Coronary artery (tissue), 2 donors: ENCODE results near the gene OR7A5.
"Not testable (repeated sequence)": the region's sequence is repeated elsewhere in the genome, so short reads cannot be mapped to it uniquely, and the experiment has no call there.

Source experiments
- DNase-seq: peaks from one replicate; pipeline ENCODE4 v3.0.0-alpha.2; 2017; ENCODE audit warnings: low spot score
- H3K27ac ChIP-seq, 2 donors: fragments of 200-600 bp; sonication (generic); one replicate each; pipeline ENCODE4 v1.5.1; 2016 to 2019
- H3K4me3 ChIP-seq: fragments of 200-600 bp; sonication (generic); 2 replicates; pipeline ENCODE4 v1.5.1; 2016; ENCODE audit warnings: mild to moderate bottlenecking, moderate library complexity
- TF ChIP-seq, protein P1 (sequence below): fragments of 200-600 bp; sonication (generic); IDR thresholded peaks from one replicate; pipeline ENCODE4 v1.5.1; 2019; ENCODE audit warnings: antibody characterized with exemption

The OR7A5 gene

DNA sequence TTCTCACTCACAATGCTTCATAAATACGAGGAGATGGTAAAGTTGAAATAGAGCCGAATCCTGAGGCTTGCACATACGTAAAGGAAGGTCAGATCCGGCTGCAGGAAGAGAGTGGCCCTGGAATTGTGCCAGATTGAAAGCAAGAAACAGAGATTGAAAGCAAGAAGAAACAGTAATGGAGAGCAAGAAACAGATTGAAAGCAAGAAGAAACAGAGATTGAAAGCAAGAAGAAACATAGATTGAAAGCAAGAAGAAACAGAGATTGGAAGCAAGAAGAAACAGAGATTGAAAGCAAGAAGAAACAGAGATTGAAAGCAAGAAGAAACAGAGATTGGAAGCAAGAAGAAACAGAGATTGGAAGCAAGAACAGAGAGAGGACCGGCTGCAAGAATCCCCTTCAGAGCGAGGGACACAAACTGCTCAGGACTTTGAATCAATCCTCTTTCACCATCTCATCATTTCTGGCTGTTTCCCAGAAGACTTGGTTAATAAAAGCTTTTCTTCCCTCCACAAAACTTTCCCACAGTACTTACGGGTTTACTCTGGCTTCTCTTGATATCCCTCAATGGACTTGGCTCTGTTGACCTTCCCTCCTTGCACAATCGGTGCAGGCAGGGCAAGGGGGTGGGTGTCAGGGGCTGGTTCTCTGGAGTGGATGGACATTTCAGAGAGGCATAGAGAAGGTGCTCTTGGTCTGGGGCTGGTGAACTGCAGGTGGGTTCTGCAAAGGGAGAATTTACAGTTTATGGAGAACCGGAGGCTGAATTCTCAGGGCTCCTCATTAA lies 25.5 kb downstream of the OR7A5 start:
- TF ChIP-seq, protein P1, sequence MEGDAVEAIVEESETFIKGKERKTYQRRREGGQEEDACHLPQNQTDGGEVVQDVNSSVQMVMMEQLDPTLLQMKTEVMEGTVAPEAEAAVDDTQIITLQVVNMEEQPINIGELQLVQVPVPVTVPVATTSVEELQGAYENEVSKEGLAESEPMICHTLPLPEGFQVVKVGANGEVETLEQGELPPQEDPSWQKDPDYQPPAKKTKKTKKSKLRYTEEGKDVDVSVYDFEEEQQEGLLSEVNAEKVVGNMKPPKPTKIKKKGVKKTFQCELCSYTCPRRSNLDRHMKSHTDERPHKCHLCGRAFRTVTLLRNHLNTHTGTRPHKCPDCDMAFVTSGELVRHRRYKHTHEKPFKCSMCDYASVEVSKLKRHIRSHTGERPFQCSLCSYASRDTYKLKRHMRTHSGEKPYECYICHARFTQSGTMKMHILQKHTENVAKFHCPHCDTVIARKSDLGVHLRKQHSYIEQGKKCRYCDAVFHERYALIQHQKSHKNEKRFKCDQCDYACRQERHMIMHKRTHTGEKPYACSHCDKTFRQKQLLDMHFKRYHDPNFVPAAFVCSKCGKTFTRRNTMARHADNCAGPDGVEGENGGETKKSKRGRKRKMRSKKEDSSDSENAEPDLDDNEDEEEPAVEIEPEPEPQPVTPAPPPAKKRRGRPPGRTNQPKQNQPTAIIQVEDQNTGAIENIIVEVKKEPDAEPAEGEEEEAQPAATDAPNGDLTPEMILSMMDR, result no peak
- no peak overlapping the region for H3K4me3 ChIP-seq
- no peak for DNase-seq
- no peak overlapping the region for H3K27ac ChIP-seq

DNA sequence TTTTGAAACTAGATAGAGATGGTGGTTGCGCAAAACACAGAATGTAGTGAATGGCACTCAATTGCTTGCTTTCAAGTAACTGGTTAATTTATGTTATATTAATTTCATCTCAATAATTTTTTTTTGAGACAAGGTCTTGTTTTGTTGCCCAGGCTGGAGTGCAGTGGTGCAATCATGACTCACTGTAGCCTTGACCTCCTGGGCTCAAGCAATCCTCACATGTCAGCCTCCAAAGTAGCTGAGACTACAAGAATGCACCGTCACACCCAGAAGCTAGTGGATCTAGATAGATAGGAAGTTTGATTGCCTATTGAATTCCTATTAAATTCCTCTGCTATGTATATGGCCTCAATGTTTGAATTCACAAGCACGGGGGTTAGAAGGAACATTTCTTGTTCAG lies 30.2 kb downstream of the OR7A5 start:
- TF ChIP-seq, protein P1, result no peak
- no peak for DNase-seq
- H3K4me3 ChIP-seq, result no peak overlapping the region
- H3K27ac ChIP-seq, result no peak overlapping the region

DNA sequence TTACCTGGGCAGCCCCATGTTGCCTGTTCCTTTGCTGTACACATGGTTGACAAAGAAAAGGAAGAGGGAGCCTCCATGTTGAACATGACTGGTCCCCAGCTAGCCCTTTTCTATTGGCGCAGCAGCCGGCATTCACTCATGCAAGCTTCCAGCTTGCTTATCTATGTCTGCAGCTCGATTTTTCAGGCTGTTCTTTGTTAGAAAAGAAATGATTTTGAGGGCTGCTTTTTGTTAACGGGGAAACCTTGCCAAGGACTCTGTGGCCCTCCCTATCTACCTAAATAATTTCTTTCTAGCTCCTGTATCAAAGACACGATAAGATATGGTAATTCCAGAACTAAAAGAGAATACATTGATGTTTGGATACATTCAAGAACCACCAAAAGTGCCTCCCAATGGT lies 36.2 kb downstream of the OR7A5 start:
- no peak for DNase-seq
- Histone ChIP-seq H3K27ac (no peak overlapping the region), H3K4me3 (no peak overlapping the region)
- TF ChIP-seq, protein P1, result no peak

DNA sequence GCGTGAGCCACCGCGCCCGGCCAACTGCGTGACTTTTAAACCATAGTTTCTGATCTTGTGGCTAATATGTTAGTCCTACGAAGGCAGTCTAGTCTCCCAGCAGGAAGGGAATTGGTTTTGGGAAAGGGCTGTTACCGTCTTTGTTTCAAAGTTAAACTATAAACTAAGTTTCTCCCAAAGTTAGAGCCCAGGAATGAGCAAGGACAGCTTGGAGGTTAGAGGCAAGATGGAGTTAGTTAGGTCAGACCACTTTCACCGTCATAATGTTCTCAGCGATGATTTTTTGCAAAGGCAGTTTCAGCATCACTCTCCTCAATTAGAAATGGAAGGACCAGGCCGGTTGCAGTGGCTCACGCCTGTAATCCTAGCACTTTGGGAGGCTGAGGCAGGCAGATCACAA lies 39.0 kb downstream of the OR7A5 start:
- no peak overlapping the region for H3K4me3 ChIP-seq
- no peak for DNase-seq
- H3K27ac ChIP-seq, result no peak overlapping the region
- TF ChIP-seq, protein P1, result no peak

DNA sequence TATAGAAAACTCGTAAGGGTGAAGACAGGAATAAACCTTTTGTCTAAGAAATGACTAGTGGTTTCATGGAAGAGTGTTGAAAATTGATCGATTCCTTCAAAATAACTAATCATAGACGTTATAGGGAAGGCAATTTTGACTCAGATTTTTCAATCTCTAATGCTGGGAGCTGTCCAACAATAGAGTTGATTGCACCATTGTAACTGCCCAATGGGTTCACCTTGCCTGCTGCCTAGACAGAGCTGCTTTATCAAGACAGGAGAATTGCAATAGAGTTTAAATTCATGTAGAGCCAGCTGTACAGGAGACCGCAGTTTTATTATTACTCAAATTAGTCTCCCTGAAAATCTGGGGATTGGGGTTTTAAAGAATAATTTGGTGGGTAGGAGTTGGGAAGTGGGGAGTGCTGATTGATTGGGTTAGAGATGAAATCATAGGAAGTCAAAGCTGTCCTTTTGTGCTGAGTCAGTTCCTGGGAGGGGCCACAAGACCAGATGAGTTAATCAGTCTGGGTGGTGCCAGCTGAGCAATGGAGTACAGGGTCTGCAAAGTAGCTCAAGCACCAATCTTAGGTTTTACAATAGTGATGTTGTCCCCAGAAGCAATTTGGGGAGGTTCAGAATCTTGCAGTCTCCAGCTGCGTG lies 39.8 kb downstream of the OR7A5 start:
- Histone ChIP-seq H3K27ac (no peak overlapping the region), H3K4me3 (no peak overlapping the region)
- DNase-seq, result no peak
- TF ChIP-seq, protein P1, result no peak

DNA sequence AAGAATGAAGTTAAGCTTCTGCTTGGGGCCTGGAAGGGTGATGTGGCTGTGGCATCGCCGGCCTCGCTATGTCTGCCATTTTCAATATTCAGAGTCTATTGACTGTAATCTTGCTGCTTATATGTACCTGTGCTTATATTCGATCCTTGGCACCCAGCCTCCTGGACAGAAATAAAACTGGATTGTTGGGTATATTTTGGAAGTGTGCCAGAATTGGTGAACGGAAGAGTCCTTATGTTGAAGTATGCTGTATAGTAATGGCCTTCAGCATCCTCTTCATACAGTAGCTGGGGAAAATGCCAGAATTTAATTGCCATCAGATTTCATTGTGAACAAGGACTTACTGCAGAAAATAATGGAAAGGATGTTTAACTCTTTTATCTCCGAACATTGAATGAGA lies 42.7 kb downstream of the OR7A5 start:
- H3K27ac ChIP-seq, DNase-seq: not testable (repeated sequence)

DNA sequence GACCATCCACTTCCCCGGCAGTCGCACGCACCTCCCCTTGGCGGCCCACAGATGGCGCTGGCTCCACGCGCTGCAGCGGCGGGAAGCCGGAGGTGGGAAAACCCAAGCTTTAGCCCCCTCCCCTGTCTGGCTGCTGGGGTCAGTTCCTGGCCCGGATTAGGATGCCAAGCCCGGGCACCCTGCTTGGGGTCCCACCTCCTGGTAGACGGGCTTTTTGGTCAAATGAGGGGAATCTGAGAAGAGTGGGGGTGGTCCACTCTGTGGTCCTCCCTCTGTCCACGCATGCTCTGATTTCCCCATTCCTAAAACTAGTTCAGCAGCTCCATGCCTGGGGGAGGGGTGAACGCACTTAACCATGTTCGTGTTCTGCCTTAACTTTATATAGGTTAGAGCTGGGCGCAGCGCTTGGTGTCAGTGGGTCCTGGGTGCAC lies 48.5 kb downstream of the OR7A5 start:
- DNase-seq, result no peak
- no peak overlapping the region for H3K27ac ChIP-seq
- H3K4me3 ChIP-seq, result no peak overlapping the region
- TF ChIP-seq, protein P1, result no peak

More for the DNA sequence above, 42.7 kb downstream of the OR7A5 start:
- not testable (repeated sequence) for H3K4me3 ChIP-seq

DNA sequence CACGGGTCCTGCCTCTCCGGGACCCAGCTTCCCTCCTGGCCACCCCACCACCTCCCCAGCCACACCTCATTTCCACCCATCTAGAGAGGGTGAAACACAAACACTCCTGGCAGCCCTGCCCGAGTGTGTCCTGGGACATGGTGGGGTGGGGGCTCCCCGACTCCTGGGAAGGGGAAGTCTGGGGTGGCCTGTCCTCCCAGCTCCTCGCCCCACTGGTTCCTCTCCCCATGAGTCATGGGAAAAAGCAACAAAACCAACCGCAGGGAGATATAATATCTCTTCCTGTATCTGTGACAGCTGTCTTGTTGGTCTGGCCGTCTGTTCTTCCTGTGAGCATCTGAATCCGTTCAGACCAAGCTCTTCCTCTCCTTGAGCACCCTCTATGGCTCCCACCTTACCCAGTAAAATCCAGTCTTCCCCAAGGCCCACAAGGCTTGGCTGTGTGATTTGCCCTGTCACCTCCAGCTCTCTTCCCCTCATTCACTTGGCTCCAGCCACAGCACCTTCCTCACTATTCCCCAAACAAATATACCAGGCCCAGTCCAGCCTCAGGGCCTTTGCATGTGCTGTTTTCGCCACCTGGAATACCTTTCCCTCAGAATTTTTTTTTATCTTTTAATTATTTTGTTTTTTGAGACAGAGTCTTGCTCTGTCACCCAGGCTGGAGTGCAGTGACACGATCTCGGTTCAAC lies 49.7 kb downstream of the OR7A5 start:
- peak overlapping the region in 1 of 2 donors; percentile 32 for H3K27ac ChIP-seq
- not testable (repeated sequence) for H3K4me3 ChIP-seq, DNase-seq

DNA sequence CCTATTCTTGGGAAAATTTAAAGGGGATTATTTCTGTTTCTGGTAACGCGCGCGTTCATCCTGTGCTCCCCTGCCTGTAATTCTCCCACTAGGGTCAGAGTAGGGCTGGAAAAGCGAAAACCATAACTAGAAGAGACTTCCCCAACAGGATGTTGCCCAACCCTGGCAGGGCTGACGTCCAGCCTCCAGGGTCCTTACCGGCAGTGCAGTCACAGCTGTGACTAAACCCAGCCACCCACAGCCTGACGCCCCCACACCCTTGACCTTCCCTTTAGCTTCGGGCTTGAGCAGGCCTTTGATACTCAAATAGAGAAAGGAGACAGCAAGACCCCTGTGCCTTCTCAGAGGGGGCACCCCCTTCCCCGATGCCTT lies 50.3 kb downstream of the OR7A5 start:
- not testable (repeated sequence) for DNase-seq, H3K4me3 ChIP-seq
- H3K27ac ChIP-seq, result peak overlapping the region in 1 of 2 donors; percentile 32

DNA sequence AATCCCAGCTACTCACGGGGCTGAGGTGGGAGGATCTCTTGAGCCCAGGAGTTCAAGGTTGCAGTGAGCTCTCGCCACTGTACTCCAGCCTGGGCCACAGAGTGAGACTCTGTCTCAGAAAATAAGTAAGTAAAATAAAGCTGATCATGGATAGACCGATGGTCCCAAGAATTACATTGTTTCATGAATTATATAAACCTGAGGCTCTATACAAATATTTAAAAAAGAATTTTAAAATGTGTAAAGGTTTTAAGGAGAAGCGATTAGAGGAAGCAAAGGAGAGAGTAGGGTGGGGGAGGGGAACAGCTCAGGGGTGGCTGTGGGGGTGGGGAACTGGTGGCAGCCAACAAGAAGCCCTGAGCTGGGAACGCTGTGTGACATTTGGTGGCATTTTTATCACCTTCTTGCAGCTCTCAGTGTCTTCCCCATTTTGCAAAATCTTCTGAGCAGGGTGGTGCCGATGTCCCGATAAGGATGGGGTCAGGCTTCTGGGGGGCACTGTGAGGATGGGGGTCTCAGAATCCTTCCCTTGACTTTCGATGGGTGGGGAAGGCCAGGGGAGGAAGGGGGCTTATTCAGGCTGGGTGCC lies 51.5 kb downstream of the OR7A5 start:
- H3K4me3 ChIP-seq, H3K27ac ChIP-seq, DNase-seq: not testable (repeated sequence)
